GM12873 (cell line): ENCODE results near the gene GNB5.

Source experiments
- CTCF ChIP-seq: IDR thresholded peaks from 2 replicates; pipeline ENCODE4 v1.5.1; 2012; ENCODE audit warnings: low read depth, mild to moderate bottlenecking, moderate library complexity, low read length, control low read depth; ENCODE audit not compliant: insufficient read depth; ENCODE audit errors: missing control alignments

The GNB5 gene

GRCh38 chr15:52155878-52156277 lies 35.3 kb downstream of the GNB5 start:
- TF ChIP-seq CTCF = no peak

GRCh38 chr15:52154896-52155865 lies 36.0 kb downstream of the GNB5 start:
- TF ChIP-seq CTCF = no peak

- TF ChIP-seq CTCF = no peak
Observed at GRCh38 chr15:52153900-52154895, 37.0 kb downstream of the GNB5 start.

GRCh38 chr15:52151353-52151752 lies 39.8 kb downstream of the GNB5 start:
- TF ChIP-seq CTCF = no peak

GRCh38 chr15:52150871-52151270 lies 40.3 kb downstream of the GNB5 start:
- TF ChIP-seq CTCF = no peak

GRCh38 chr15:52150043-52150825 lies 41.0 kb downstream of the GNB5 start:
- TF ChIP-seq CTCF = no peak
